Activated CD4-positive, alpha-beta T cell treated with anti-CD3 and anti-CD28 coated beads, Interleukin-2, amount 50 U/mL, for 4 hours (primary cell): ENCODE data around the gene CTXN2.

ENCODE experiments used
- DNase-seq, 2 experiments: peaks; one replicate each; pipeline ENCODE4 v3.0.0-alpha.2; 2020

CTXN2 gene

GRCh38 chr15:48225771-48226170 is 34.3 kb downstream of the CTXN2 start:
- no peak for DNase-seq

GRCh38 chr15:48230498-48230897 is 39.0 kb downstream of the CTXN2 start:
- no peak for DNase-seq

GRCh38 chr15:48233246-48233645 is 41.8 kb downstream of the CTXN2 start:
- no peak for DNase-seq

GRCh38 chr15:48239334-48239733 is 47.9 kb downstream of the CTXN2 start:
- no peak for DNase-seq

GRCh38 chr15:48242015-48242414 is 50.5 kb downstream of the CTXN2 start:
- DNase-seq = no peak

- DNase-seq = no peak
Measured at GRCh38 chr15:48242535-48242934, 51.1 kb downstream of the CTXN2 start.

GRCh38 chr15:48244921-48245320 is 53.5 kb downstream of the CTXN2 start:
- DNase-seq = no peak

GRCh38 chr15:48248414-48248813 is 56.9 kb downstream of the CTXN2 start:
- DNase-seq = no peak

- no peak for DNase-seq
Measured at GRCh38 chr15:48250640-48251076, 59.2 kb downstream of the CTXN2 start.

GRCh38 chr15:48253172-48253571 is 61.7 kb downstream of the CTXN2 start:
- DNase-seq = no peak
